Upper lobe of left lung (tissue), 4 donors: ENCODE results near the gene ANKRD18B.
"Not testable (repeated sequence)": the region's sequence is repeated elsewhere in the genome, so short reads cannot be mapped to it uniquely, and the experiment has no call there.

ENCODE experiments used
- POLR2AphosphoS5 ChIP-seq, 2 donors: sonication (generic); formaldehyde crosslinking; IDR thresholded peaks; one replicate each; pipeline ENCODE4 v1.5.1; 2017; ENCODE audit warnings: antibody characterized with exemption in 2 of 2
- TF ChIP-seq, protein P1 (sequence below), 6 experiments: fragments of 450-650 bp in 4 of 6; fragments of 200-600 bp in 2 of 6; sonication (generic) in 2 of 6; IDR thresholded peaks; one replicate each; pipeline ENCODE4 v1.5.1; 2016 to 2019; ENCODE audit warnings: antibody characterized with exemption in 6 of 6

- TF ChIP-seq, protein P1, sequence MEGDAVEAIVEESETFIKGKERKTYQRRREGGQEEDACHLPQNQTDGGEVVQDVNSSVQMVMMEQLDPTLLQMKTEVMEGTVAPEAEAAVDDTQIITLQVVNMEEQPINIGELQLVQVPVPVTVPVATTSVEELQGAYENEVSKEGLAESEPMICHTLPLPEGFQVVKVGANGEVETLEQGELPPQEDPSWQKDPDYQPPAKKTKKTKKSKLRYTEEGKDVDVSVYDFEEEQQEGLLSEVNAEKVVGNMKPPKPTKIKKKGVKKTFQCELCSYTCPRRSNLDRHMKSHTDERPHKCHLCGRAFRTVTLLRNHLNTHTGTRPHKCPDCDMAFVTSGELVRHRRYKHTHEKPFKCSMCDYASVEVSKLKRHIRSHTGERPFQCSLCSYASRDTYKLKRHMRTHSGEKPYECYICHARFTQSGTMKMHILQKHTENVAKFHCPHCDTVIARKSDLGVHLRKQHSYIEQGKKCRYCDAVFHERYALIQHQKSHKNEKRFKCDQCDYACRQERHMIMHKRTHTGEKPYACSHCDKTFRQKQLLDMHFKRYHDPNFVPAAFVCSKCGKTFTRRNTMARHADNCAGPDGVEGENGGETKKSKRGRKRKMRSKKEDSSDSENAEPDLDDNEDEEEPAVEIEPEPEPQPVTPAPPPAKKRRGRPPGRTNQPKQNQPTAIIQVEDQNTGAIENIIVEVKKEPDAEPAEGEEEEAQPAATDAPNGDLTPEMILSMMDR (IDR thresholded peaks at IDR 0.05): not testable (repeated sequence)
- TF ChIP-seq POLR2AphosphoS5 (IDR thresholded peaks at IDR 0.05): not testable (repeated sequence)
Observed at GRCh38 chr9:33517934-33518577, 6.0 kb upstream of the ANKRD18B start.
